ENCODE results near the gene CHRM3.

GRCh38 chr1:239382666-239383065 lies 3.7 kb upstream of the CHRM3 start:
- TF ChIP-seq CTCF (IDR thresholded peaks at IDR 0.05) (no peak), POLR2A (IDR thresholded peaks at IDR 0.05) (no peak)

Data from body of pancreas (tissue), 4 donors.